IMR-90 (cell line): Measurements from ENCODE around the gene FFAR2. TPM values are rescaled to one million over a fixed set of nuclear protein-coding genes. Genes with fewer than 3 reads are reported as not detected.

Experiments used
- ATAC-seq: fragments of 200-7000 bp; cut with Tn5 transposase; 2 replicates; pipeline ENCODE4 v1.9.1; 2020; ENCODE audit warnings: low read depth, mild to moderate bottlenecking, moderate library complexity
- BruUV-seq: library from RNA; stranded (reverse); fragments of 400-500 nt; replicated peaks from 2 replicates; lab custom pipeline; 2021; lab: Mats Ljungman, UMichigan
- CTCF ChIA-PET: fragments of 300-600 bp; formaldehyde crosslinking; extraction: SDS; loops from one replicate; lab custom pipeline; 2021; ENCODE audit warnings: antibody characterized with exemption; lab: Yijun Ruan, JAX
- POLR2A ChIA-PET: fragments of 300-600 bp; sonication (Branson Sonifier 250); formaldehyde crosslinking; loops from one replicate; lab custom pipeline; 2022; ENCODE audit warnings: antibody characterized with exemption; ENCODE audit not compliant: unreplicated experiment; lab: Charles Lee
- DNase-seq: peaks from one replicate; pipeline ENCODE4 v3.0.0; 2013
- H2AFZ ChIP-seq: replicated peaks from 2 replicates; pipeline ENCODE3; 2013; ENCODE audit warnings: low read length, mild to moderate bottlenecking; ENCODE audit not compliant: poor library complexity
- H2AK5ac ChIP-seq: 2 replicates; pipeline ENCODE4 v1.6.1; 2013; ENCODE audit warnings: low read depth, low read length, inconsistent platforms
- H2AK9ac ChIP-seq: replicated peaks from 2 replicates; pipeline ENCODE3; 2013; ENCODE audit warnings: mild to moderate bottlenecking, low read depth, low read length, moderate library complexity; ENCODE audit not compliant: poor library complexity
- H2BK120ac ChIP-seq: 2 replicates; pipeline ENCODE4 v1.6.1; 2013; ENCODE audit warnings: low read depth, low read length, inconsistent platforms
- H2BK15ac ChIP-seq: 3 replicates; pipeline ENCODE4 v1.6.1; 2013; ENCODE audit warnings: low read depth, low read length, inconsistent platforms
- H2BK20ac ChIP-seq: 2 replicates; pipeline ENCODE4 v1.6.1; 2013; ENCODE audit warnings: low read depth, mild to moderate bottlenecking, inconsistent platforms, low read length, moderate library complexity
- H2BK5ac ChIP-seq: 2 replicates; pipeline ENCODE4 v1.6.1; 2013; ENCODE audit warnings: mild to moderate bottlenecking, low read depth, low read length, inconsistent platforms; ENCODE audit not compliant: poor library complexity, severe bottlenecking
- H3K14ac ChIP-seq: replicated peaks from 2 replicates; pipeline ENCODE4 v1.6.1; 2013; ENCODE audit warnings: low read depth, low read length, inconsistent platforms
- H3K18ac ChIP-seq: 2 replicates; pipeline ENCODE4 v1.6.1; 2013; ENCODE audit warnings: low read depth, low read length, control low read depth
- H3K23ac ChIP-seq: 2 replicates; pipeline ENCODE4 v1.6.1; 2013; ENCODE audit warnings: low read depth, low read length, inconsistent platforms
- H3K27ac ChIP-seq: 2 replicates; pipeline ENCODE4 v1.5.1; 2013; ENCODE audit warnings: mild to moderate bottlenecking, control low read depth, low read length; ENCODE audit not compliant: insufficient read depth
- H3K27me3 ChIP-seq: 2 replicates; pipeline ENCODE4 v1.6.1; 2013; ENCODE audit warnings: low read length; ENCODE audit not compliant: control insufficient read depth, insufficient read depth
- H3K36me3 ChIP-seq: 2 replicates; pipeline ENCODE4 v1.6.1; 2013; ENCODE audit warnings: low read length, mixed read lengths; ENCODE audit not compliant: control insufficient read depth, insufficient read depth
- H3K4ac ChIP-seq: 2 replicates; pipeline ENCODE4 v1.6.1; 2013; ENCODE audit warnings: low read depth, low read length, inconsistent platforms
- H3K4me1 ChIP-seq: 2 replicates; pipeline ENCODE4 v1.6.1; 2013; ENCODE audit warnings: low read length, mixed read lengths; ENCODE audit not compliant: control insufficient read depth, insufficient read depth
- H3K4me2 ChIP-seq: 2 replicates; pipeline ENCODE4 v1.6.1; 2013; ENCODE audit warnings: low read depth, mild to moderate bottlenecking, control low read depth, low read length, moderate library complexity
- H3K4me3 ChIP-seq: 2 replicates; pipeline ENCODE4 v1.5.1; 2013; ENCODE audit warnings: low read depth, mild to moderate bottlenecking, control low read depth, low read length, moderate library complexity; ENCODE audit not compliant: insufficient read depth
- H3K56ac ChIP-seq: 2 replicates; pipeline ENCODE4 v1.6.1; 2013; ENCODE audit warnings: low read length, inconsistent platforms; ENCODE audit not compliant: insufficient read depth; ENCODE audit errors: extremely low read depth
- H3K79me1 ChIP-seq, 2 experiments: 2 replicates each; pipeline ENCODE4 v1.6.1; 2013; ENCODE audit warnings: low read length in 2 of 2, inconsistent platforms in 1 of 2, low read depth in 1 of 2
- H3K9ac ChIP-seq: 2 replicates; pipeline ENCODE4 v1.6.1; 2013; ENCODE audit warnings: low read depth, low read length, control low read depth
- H3K9me1 ChIP-seq: 2 replicates; pipeline ENCODE4 v1.6.1; 2013; ENCODE audit warnings: low read length, inconsistent platforms; ENCODE audit not compliant: insufficient read depth
- H3K9me3 ChIP-seq: 2 replicates; pipeline ENCODE4 v1.6.1; 2013; ENCODE audit warnings: low read length; ENCODE audit not compliant: control insufficient read depth, insufficient read depth
- H4K20me1 ChIP-seq: 2 replicates; pipeline ENCODE4 v1.6.1; 2013; ENCODE audit warnings: low read length, inconsistent platforms; ENCODE audit not compliant: insufficient read depth
- H4K5ac ChIP-seq: 2 replicates; pipeline ENCODE4 v1.6.1; 2013; ENCODE audit warnings: mild to moderate bottlenecking, low read depth, low read length, control low read depth
- H4K8ac ChIP-seq, 2 experiments: 2 replicates each; pipeline ENCODE4 v1.6.1; 2013; ENCODE audit warnings: low read depth in 2 of 2, low read length in 2 of 2, control low read depth in 1 of 2, inconsistent platforms in 1 of 2
- H4K91ac ChIP-seq: 2 replicates; pipeline ENCODE4 v1.6.1; 2013; ENCODE audit warnings: low read depth, low read length, inconsistent platforms; ENCODE audit not compliant: insufficient read depth
- BHLHE40 ChIP-seq: fragments of 150-350 bp; IDR thresholded peaks from 2 replicates; pipeline ENCODE4 v1.6.1; 2016; ENCODE audit warnings: mild to moderate bottlenecking, low read depth, low read length
- CEBPB ChIP-seq: IDR thresholded peaks from 2 replicates; pipeline ENCODE4 v1.6.1; 2012; ENCODE audit warnings: low read depth, low read length, improper control_type of control experiment
- CHD1 ChIP-seq: IDR thresholded peaks from 2 replicates; pipeline ENCODE4 v1.6.1; 2012; ENCODE audit warnings: low read depth, low read length, improper control_type of control experiment
- ELK1 ChIP-seq: fragments of 150-350 bp; IDR thresholded peaks from 2 replicates; pipeline ENCODE4 v1.6.1; 2016; ENCODE audit warnings: low read depth, mild to moderate bottlenecking, low read length, moderate library complexity, borderline replicate concordance
- FOS ChIP-seq: fragments of 150-350 bp; IDR thresholded peaks from 2 replicates; pipeline ENCODE4 v1.6.1; 2016; ENCODE audit warnings: low read depth, low read length
- MAFK ChIP-seq: IDR thresholded peaks from 2 replicates; pipeline ENCODE4 v1.6.1; 2012; ENCODE audit warnings: low read depth, low read length, improper control_type of control experiment
- MAZ ChIP-seq: IDR thresholded peaks from 2 replicates; pipeline ENCODE4 v1.6.1; 2012; ENCODE audit warnings: low read depth, mild to moderate bottlenecking, low read length, improper control_type of control experiment, moderate library complexity, borderline replicate concordance
- MXI1 ChIP-seq: IDR thresholded peaks from 2 replicates; pipeline ENCODE4 v1.6.1; 2012; ENCODE audit warnings: low read depth, mild to moderate bottlenecking, low read length, moderate library complexity, borderline replicate concordance
- NFE2L2 ChIP-seq: fragments of 150-350 bp; IDR thresholded peaks from 2 replicates; pipeline ENCODE4 v1.6.1; 2016; ENCODE audit warnings: low read depth, mild to moderate bottlenecking, low read length
- POLR2A ChIP-seq: IDR thresholded peaks from 2 replicates; pipeline ENCODE4 v1.6.1; 2012; ENCODE audit warnings: mild to moderate bottlenecking, low read depth, low read length
- RAD21 ChIP-seq: IDR thresholded peaks from 2 replicates; pipeline ENCODE4 v1.6.1; 2012; ENCODE audit warnings: low read length, improper control_type of control experiment
- RCOR1 ChIP-seq: IDR thresholded peaks from 2 replicates; pipeline ENCODE4 v1.6.1; 2012; ENCODE audit warnings: mild to moderate bottlenecking, low read length, improper control_type of control experiment; ENCODE audit not compliant: insufficient replicate concordance
- RFX5 ChIP-seq: IDR thresholded peaks from 2 replicates; pipeline ENCODE4 v1.8.0; 2012; ENCODE audit warnings: low read depth, mild to moderate bottlenecking, low read length, moderate library complexity
- SMC3 ChIP-seq: fragments of 150-350 bp; IDR thresholded peaks from 2 replicates; pipeline ENCODE4 v1.6.1; 2016; ENCODE audit warnings: low read depth, mild to moderate bottlenecking, antibody characterized with exemption, low read length, moderate library complexity
- WGBS, 2 experiments: methylation state at CpG; one replicate each; pipeline versions ENCODE4 v1.1.5 to v1.1.7; 2013; ENCODE audit warnings: missing lambda C conversion rate in 2 of 2; ENCODE audit not compliant: insufficient read length in 1 of 2; ENCODE audit errors: extremely low coverage in 2 of 2; 5-methylcytosine and 5-hydroxymethylcytosine counted together
- dilution Hi-C: fragments of 300-500 bp; cut with HindIII; formaldehyde crosslinking; loops from one replicate; pipeline ENCODE4 v1.14.3; 2018; ENCODE audit warnings: low sequenced_read_pairs; ENCODE audit not compliant: unreplicated experiment
- in situ Hi-C: fragments of 300-500 bp; cut with MboI; formaldehyde crosslinking; loops from 3 replicates; pipeline ENCODE4 v1.14.3; 2019; ENCODE audit warnings: low sequenced_read_pairs, inconsistent platforms, mixed read lengths
- intact Hi-C: fragments of 100-400 bp; cut with micrococcal nuclease; formaldehyde crosslinking; loops from 2 replicates; pipeline ENCODE4 v1.10.0; 2022
- polyA plus RNA-seq, 3 experiments: library from polyadenylated mRNA; depleted of rRNA; stranded (reverse); fragments of >200 nt; gene quantifications; 2 replicates each; pipeline ENCODE4 v1.2.3, GENCODE V29; 2012; ENCODE audit warnings: low replicate concordance in 1 of 3
- total RNA-seq: library from RNA; depleted of rRNA; stranded (reverse); fragments of >200 nt; gene quantifications from 2 replicates; pipeline ENCODE4 v1.2.3, GENCODE V29; 2012
- TF ChIP-seq, protein P1 (sequence below): fragments of 150-350 bp; IDR thresholded peaks from 2 replicates; pipeline ENCODE4 v1.6.1; 2017; ENCODE audit warnings: mild to moderate bottlenecking, antibody characterized with exemption, low read length, low read depth
- TF ChIP-seq, protein P2 (sequence below): conservative IDR thresholded peaks from 2 replicates; pipeline ENCODE4 v1.5.1; 2012; ENCODE audit warnings: mild to moderate bottlenecking, low read depth, low read length, improper control_type of control experiment

The FFAR2 gene
- total and polyA plus RNA-seq, 2 of the 4 experiments (the other 2 are of a cell fraction) = not detected

DNA sequence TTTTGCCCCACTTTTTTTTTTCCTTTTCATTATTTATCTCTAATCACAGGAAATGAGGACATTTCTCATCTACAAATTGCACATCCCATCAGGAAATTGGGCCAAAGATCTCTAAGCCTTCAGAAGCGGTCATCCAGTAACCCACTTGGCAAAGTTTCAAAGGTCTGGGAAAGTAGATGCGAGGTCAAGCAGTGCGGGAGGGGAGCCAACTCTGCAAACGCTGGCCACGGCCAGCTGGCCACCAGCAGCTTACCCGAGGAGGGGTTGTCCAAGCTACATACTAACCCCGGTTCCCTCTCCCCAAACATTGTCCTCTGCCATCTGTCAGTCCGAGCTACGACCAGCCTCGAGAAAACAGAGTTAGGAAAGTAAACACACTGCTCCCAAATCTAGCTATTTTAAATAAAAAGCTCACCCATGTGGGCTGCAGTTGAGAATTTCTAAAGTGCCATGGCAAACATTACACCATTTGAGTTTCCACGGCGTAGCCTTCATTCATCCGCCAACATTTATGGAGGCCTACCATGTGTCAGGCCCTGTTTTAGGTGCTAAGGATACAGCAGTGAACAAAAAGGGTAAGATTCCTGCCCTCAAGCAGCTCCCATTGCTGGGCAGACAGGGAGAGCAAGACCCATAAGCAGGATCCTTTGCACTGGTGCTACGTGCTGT lies 11.5 kb downstream of the FFAR2 start:
- WGBS, 2 experiments = 100% methylated on average over 2 of the region's 14 CpGs; no CpG with 5 or more reads in 1 of the 2 experiments
- no peaks in the 10 kb centered on the region for H3K79me1 ChIP-seq
- H2BK120ac ChIP-seq = no peak overlapping the region
- H3K4me3 ChIP-seq = no peak overlapping the region
- H4K91ac ChIP-seq = no peak overlapping the region
- peaks cover 4% of the 10 kb centered on the region; the same call in 1 of the 2 replicates for H3K27me3 ChIP-seq
- H3K9me3 ChIP-seq = no peaks in the 10 kb centered on the region
- DNase-seq = no peak
- intact Hi-C loops = loop anchor here (10.0 kb wide), 1 partner anchor 105 kb away; the partner anchor contains the start of gene FFAR3
- no peak overlapping the region for H4K8ac ChIP-seq
- no peak overlapping the region for H3K4ac ChIP-seq
- no peak overlapping the region for H2AK5ac ChIP-seq
- no peak overlapping the region for H4K5ac ChIP-seq
- H3K18ac ChIP-seq = no peak overlapping the region
- H3K23ac ChIP-seq = no peak overlapping the region
- in situ Hi-C loops = no loop called here
- BruUV-seq = no TSS peak
- H3K56ac ChIP-seq = no peak overlapping the region
- POLR2A ChIA-PET = no interaction called here
- CTCF ChIA-PET = interaction anchor here (0.6 to 1.1 kb wide), 3 partner anchors 35 to 153 kb away, joined by 3 to 6 read pairs (median 3); no protein-coding TSS in a partner anchor
- no peak overlapping the region for H2BK15ac ChIP-seq
- no peak overlapping the region for H3K14ac ChIP-seq
- TF ChIP-seq RFX5 (no peak), FOS (no peak), RAD21 (no peak), ELK1 (no peak), BHLHE40 (no peak), SMC3 (no peak), RCOR1 (no peak), CEBPB (no peak), POLR2A (no peak), MAFK (no peak), MAZ (no peak), NFE2L2 (no peak), MXI1 (no peak), CHD1 (no peak)
- TF ChIP-seq, protein P1, sequence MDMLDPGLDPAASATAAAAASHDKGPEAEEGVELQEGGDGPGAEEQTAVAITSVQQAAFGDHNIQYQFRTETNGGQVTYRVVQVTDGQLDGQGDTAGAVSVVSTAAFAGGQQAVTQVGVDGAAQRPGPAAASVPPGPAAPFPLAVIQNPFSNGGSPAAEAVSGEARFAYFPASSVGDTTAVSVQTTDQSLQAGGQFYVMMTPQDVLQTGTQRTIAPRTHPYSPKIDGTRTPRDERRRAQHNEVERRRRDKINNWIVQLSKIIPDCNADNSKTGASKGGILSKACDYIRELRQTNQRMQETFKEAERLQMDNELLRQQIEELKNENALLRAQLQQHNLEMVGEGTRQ = no peak
- TF ChIP-seq, protein P2, sequence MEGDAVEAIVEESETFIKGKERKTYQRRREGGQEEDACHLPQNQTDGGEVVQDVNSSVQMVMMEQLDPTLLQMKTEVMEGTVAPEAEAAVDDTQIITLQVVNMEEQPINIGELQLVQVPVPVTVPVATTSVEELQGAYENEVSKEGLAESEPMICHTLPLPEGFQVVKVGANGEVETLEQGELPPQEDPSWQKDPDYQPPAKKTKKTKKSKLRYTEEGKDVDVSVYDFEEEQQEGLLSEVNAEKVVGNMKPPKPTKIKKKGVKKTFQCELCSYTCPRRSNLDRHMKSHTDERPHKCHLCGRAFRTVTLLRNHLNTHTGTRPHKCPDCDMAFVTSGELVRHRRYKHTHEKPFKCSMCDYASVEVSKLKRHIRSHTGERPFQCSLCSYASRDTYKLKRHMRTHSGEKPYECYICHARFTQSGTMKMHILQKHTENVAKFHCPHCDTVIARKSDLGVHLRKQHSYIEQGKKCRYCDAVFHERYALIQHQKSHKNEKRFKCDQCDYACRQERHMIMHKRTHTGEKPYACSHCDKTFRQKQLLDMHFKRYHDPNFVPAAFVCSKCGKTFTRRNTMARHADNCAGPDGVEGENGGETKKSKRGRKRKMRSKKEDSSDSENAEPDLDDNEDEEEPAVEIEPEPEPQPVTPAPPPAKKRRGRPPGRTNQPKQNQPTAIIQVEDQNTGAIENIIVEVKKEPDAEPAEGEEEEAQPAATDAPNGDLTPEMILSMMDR = no peak
- no peak for ATAC-seq
- no peaks in the 10 kb centered on the region for H3K4me1 ChIP-seq
- H3K27ac ChIP-seq = no peak overlapping the region
- no peak overlapping the region for H2BK5ac ChIP-seq
- H2AK9ac ChIP-seq = no peak overlapping the region
- H2AFZ ChIP-seq = no peak overlapping the region
- no peaks in the 10 kb centered on the region for H4K20me1 ChIP-seq
- H3K4me2 ChIP-seq = no peak overlapping the region
- no peak overlapping the region for H2BK20ac ChIP-seq
- dilution Hi-C loops = no loop called here
- H3K9me1 ChIP-seq = no peaks in the 10 kb centered on the region
- no peaks in the 10 kb centered on the region for H3K36me3 ChIP-seq
- no peak overlapping the region for H3K9ac ChIP-seq
